Measurements from ENCODE around the gene OR51I1.

The OR51I1 gene

DNA sequence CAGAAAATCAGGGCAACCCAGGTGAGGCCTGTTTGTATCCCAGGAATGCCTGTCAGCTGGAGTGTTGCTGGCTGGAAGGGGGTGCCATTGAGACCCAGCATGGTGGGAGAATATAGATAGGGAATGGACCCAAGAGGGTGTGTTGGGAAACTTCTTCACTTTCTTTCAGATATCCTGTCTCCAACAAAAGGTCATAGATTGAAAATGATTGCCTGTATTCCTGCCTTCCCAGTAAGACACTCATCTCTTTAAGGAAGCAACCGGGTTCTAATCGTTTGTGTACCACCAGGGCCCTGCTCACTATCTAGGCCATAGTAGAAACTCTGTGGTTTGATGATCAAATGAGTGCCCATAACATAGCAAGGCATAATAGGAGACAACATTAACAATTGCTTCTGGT lies at the start of gene OR51I1:
OR51I1 (minus strand) TSS at position 101 of the 400 bp plus-strand sequence; CDS start at position 101, 0 bp downstream.
- no peak for DNase-seq (ENCODE audit: low spot score)
- ChIA-PET CTCF (no interaction called here), POLR2A (ENCODE audit: low non-redundant PET) (no interaction called here)
- TF ChIP-seq, protein P1, sequence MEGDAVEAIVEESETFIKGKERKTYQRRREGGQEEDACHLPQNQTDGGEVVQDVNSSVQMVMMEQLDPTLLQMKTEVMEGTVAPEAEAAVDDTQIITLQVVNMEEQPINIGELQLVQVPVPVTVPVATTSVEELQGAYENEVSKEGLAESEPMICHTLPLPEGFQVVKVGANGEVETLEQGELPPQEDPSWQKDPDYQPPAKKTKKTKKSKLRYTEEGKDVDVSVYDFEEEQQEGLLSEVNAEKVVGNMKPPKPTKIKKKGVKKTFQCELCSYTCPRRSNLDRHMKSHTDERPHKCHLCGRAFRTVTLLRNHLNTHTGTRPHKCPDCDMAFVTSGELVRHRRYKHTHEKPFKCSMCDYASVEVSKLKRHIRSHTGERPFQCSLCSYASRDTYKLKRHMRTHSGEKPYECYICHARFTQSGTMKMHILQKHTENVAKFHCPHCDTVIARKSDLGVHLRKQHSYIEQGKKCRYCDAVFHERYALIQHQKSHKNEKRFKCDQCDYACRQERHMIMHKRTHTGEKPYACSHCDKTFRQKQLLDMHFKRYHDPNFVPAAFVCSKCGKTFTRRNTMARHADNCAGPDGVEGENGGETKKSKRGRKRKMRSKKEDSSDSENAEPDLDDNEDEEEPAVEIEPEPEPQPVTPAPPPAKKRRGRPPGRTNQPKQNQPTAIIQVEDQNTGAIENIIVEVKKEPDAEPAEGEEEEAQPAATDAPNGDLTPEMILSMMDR (conservative IDR thresholded peaks at IDR 0.05; ENCODE audit: low read depth): no peak
- no peak within 1 kb of the TSS for H3K27ac ChIP-seq

GRCh38 chr11:5489576-5490357 lies 48.5 kb upstream of the OR51I1 start:
- CTCF ChIA-PET: no interaction called here
- POLR2A ChIA-PET (ENCODE audit: low non-redundant PET): no interaction called here

DNA sequence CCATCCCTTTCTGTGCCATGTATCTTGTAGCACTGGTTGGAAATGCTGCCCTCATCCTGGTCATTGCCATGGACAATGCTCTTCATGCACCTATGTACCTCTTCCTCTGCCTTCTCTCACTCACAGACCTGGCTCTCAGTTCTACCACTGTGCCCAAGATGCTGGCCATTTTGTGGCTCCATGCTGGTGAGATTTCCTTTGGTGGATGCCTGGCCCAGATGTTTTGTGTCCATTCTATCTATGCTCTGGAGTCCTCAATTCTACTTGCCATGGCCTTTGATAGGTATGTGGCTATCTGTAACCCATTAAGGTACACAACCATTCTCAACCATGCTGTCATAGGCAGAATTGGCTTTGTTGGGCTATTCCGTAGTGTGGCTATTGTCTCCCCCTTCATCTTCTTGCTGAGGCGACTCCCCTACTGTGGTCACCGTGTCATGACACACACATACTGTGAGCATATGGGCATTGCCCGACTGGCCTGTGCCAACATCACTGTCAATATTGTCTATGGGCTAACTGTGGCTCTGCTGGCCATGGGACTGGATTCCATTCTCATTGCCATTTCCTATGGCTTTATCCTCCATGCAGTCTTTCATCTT lies 47.6 kb upstream of the OR51I1 start:
- ChIA-PET POLR2A (ENCODE audit: low non-redundant PET) (no interaction called here), CTCF (no interaction called here)
- H3K27ac ChIP-seq: no peak overlapping the region
- no peak for DNase-seq (ENCODE audit: low spot score)
- TF ChIP-seq, protein P1 (conservative IDR thresholded peaks at IDR 0.05; ENCODE audit: low read depth): no peak

More at GRCh38 chr11:5489576-5490357, 48.5 kb upstream of the OR51I1 start:
- DNase-seq (ENCODE audit: low spot score): no peak
- H3K27ac ChIP-seq: no peak overlapping the region
- TF ChIP-seq, protein P1 (conservative IDR thresholded peaks at IDR 0.05; ENCODE audit: low read depth): no peak

- POLR2A ChIA-PET (ENCODE audit: low non-redundant PET): no interaction called here
Observed at GRCh38 chr11:5488385-5488784, 47.1 kb upstream of the OR51I1 start, which contains the start of gene OR52D1. Gene OR52D1, plus strand, starts transcription at chr11:5488685. Its CDS starts 22 bp downstream, at chr11:5488707.

DNA sequence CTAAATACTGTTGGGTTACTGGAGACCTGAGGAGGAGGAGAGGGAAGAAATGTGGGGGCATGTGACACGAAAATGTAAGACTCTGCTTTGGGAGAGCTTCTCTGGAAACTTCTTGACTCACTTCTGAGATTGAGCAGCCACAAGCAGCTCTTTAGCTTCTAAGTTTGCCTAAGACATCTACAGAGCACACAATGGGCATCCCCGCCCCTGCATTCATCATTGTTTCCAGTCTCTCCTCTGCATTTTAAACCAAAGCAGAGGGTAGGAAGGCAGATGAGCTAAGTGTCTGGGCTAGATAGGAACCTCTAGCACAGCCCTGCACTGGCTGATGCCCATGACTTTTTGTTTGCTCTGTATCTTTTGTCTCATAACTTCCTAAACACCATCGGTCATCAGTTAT lies 45.1 kb upstream of the OR51I1 start:
- POLR2A ChIA-PET (ENCODE audit: low non-redundant PET): no interaction called here
- DNase-seq (ENCODE audit: low spot score): no peak
- CTCF ChIA-PET: no interaction called here
- H3K27ac ChIP-seq: no peak overlapping the region
- TF ChIP-seq, protein P1 (conservative IDR thresholded peaks at IDR 0.05; ENCODE audit: low read depth): no peak

More at GRCh38 chr11:5488385-5488784, 47.1 kb upstream of the OR51I1 start, which contains the start of gene OR52D1:
- CTCF ChIA-PET: no interaction called here
- DNase-seq (ENCODE audit: low spot score): no peak
- TF ChIP-seq, protein P1 (conservative IDR thresholded peaks at IDR 0.05; ENCODE audit: low read depth): no peak
- H3K27ac ChIP-seq: no peak within 1 kb of the TSS

DNA sequence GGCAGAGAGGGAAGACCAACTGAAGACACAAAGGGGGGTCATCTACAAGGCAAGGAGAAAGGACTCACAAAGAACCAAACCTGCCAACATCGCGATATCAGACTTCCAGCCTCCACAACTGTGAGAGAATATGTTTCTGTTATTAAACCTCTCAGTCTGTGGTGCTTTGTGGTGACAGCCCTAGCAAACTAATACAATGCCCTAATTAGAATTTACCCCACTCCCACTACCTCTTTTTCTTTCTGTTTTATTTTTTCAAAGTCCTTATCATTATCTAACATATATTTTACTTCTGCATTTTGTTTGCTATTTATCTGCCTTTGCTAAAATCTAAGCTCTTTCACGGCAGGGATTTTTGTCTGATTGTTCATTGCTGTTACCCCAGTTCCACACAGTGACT lies 44.7 kb upstream of the OR51I1 start:
- CTCF ChIA-PET: no interaction called here
- DNase-seq (ENCODE audit: low spot score): no peak
- POLR2A ChIA-PET (ENCODE audit: low non-redundant PET): no interaction called here
- no peak overlapping the region for H3K27ac ChIP-seq
- TF ChIP-seq, protein P1 (conservative IDR thresholded peaks at IDR 0.05; ENCODE audit: low read depth): no peak
